Kidney epithelial cell (primary cell): ENCODE data around the gene PPP1R2C. TPM values are rescaled to one million over a fixed set of nuclear protein-coding genes. Genes with fewer than 3 reads are reported as not detected.

Source experiments
- DNase-seq: peaks from one replicate; pipeline ENCODE4 v3.0.0-alpha.2; 2010; ENCODE audit warnings: low read depth
- H3K27me3 ChIP-seq: 2 replicates; pipeline ENCODE4 v1.6.0; 2011; ENCODE audit warnings: low read length; ENCODE audit not compliant: control insufficient read depth, insufficient read depth
- H3K36me3 ChIP-seq: 2 replicates; pipeline ENCODE4 v1.5.1; 2011; ENCODE audit warnings: low read length; ENCODE audit not compliant: control insufficient read depth, insufficient read depth
- H3K4me3 ChIP-seq: 2 replicates; pipeline ENCODE4 v1.5.1; 2011; ENCODE audit warnings: low read depth, mild to moderate bottlenecking, control low read depth, low read length
- total RNA-seq: library from RNA; depleted of rRNA; stranded (reverse); fragments of >200 nt; gene quantifications from 2 replicates; pipeline ENCODE4 v1.2.3, GENCODE V29; 2015
- TF ChIP-seq, protein P1 (sequence below): IDR thresholded peaks from 2 replicates; pipeline ENCODE4 v1.5.1; 2011; ENCODE audit warnings: mild to moderate bottlenecking, moderate library complexity, low read length, control low read depth, inconsistent platforms; ENCODE audit not compliant: insufficient read depth, poor library complexity, severe bottlenecking

PPP1R2C gene
- total RNA-seq, 1 donor from 2014 or later = not detected

DNA sequence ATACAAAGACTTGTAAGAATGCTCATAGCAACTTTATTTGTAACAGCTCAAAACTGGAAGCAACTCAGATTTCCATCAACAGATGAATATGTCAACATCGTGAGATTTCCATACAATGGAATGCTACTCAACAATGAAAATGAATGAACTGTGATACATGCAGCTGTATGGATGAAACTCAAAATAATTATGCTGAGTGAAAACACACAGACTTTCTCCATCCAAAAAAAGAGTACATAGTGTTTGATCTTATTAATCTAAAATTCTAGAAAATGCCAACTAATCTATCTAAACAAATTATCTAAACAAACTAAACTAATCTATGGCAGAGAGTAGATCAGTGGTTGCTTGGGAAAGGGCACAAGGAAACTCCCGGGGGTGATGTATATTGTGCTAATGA, 42.7 kb downstream of the PPP1R2C start:
- H3K4me3 ChIP-seq = no peak overlapping the region
- DNase-seq = no peak
- TF ChIP-seq, protein P1, sequence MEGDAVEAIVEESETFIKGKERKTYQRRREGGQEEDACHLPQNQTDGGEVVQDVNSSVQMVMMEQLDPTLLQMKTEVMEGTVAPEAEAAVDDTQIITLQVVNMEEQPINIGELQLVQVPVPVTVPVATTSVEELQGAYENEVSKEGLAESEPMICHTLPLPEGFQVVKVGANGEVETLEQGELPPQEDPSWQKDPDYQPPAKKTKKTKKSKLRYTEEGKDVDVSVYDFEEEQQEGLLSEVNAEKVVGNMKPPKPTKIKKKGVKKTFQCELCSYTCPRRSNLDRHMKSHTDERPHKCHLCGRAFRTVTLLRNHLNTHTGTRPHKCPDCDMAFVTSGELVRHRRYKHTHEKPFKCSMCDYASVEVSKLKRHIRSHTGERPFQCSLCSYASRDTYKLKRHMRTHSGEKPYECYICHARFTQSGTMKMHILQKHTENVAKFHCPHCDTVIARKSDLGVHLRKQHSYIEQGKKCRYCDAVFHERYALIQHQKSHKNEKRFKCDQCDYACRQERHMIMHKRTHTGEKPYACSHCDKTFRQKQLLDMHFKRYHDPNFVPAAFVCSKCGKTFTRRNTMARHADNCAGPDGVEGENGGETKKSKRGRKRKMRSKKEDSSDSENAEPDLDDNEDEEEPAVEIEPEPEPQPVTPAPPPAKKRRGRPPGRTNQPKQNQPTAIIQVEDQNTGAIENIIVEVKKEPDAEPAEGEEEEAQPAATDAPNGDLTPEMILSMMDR = no peak
- no peaks in the 10 kb centered on the region for H3K36me3 ChIP-seq
- no peaks in the 10 kb centered on the region for H3K27me3 ChIP-seq

DNA sequence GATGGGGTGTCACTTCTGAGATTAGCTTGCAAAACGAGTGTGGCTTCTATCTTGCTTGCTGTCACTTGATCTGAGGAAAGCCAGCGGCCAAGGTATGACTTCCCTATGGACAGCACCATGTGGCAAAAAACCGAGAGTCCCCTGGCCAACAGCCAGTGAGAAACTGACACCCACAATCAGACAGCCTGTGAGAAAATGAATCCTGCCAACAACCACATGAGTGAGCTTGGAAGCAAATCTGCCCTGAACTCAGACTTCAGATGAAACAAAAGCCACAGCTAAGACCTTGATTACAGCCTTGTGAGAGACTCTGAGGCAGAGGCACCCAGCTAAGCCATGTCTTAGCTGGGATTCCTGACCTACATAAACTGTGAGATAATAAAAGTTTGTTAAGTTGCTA, 45.5 kb downstream of the PPP1R2C start:
- no peak for DNase-seq
- Histone ChIP-seq H3K27me3 (no peaks in the 10 kb centered on the region), H3K36me3 (no peaks in the 10 kb centered on the region), H3K4me3 (no peak overlapping the region)
- TF ChIP-seq, protein P1 = no peak
